DOHH2 (cell line): ENCODE measurements around the gene DGKD.

ENCODE experiments used
- H3F3A ChIP-seq: fragments of 200-600 bp; sonication (generic), shearing (Covaris generic); 2 replicates; pipeline ENCODE4 v1.6.0; 2016; ENCODE audit warnings: antibody characterized with exemption, mild to moderate bottlenecking; ENCODE audit not compliant: control insufficient read depth, insufficient read depth
- H3K27ac ChIP-seq: fragments of 200-600 bp; sonication (generic); 2 replicates; pipeline ENCODE4 v1.5.1; 2014; ENCODE audit warnings: low read depth, mild to moderate bottlenecking, low read length, moderate library complexity
- H3K27me3 ChIP-seq: fragments of 200-600 bp; sonication (generic); 2 replicates; pipeline ENCODE4 v1.6.1; 2014; ENCODE audit warnings: mild to moderate bottlenecking, low read length, mixed read lengths; ENCODE audit not compliant: control insufficient read depth
- H3K36me3 ChIP-seq: fragments of 200-600 bp; sonication (generic); 2 replicates; pipeline ENCODE4 v1.6.1; 2014; ENCODE audit warnings: mild to moderate bottlenecking, low read length, moderate library complexity, mixed read lengths; ENCODE audit not compliant: control insufficient read depth
- H3K4me1 ChIP-seq: fragments of 200-600 bp; sonication (generic); 2 replicates; pipeline ENCODE4 v1.6.1; 2014; ENCODE audit warnings: mild to moderate bottlenecking, low read length, mixed read lengths; ENCODE audit not compliant: control insufficient read depth
- H3K4me2 ChIP-seq: fragments of 200-600 bp; sonication (generic); 2 replicates; pipeline ENCODE4 v1.6.0; 2014; ENCODE audit warnings: mild to moderate bottlenecking, low read length, moderate library complexity
- H3K4me3 ChIP-seq: fragments of 200-600 bp; sonication (generic); 2 replicates; pipeline ENCODE4 v1.5.1; 2014; ENCODE audit warnings: mild to moderate bottlenecking, low read length, mixed read lengths
- H3K79me2 ChIP-seq: fragments of 200-600 bp; sonication (generic); 2 replicates; pipeline ENCODE4 v1.6.1; 2014; ENCODE audit warnings: mild to moderate bottlenecking, low read length, mixed read lengths; ENCODE audit not compliant: control insufficient read depth
- H3K9me2 ChIP-seq: fragments of 200-600 bp; sonication (generic); replicated peaks from 2 replicates; pipeline ENCODE4 v1.6.1; 2014; ENCODE audit warnings: mild to moderate bottlenecking, low read length, mixed read lengths; ENCODE audit not compliant: control insufficient read depth
- H3K9me3 ChIP-seq: fragments of 200-600 bp; sonication (generic); 2 replicates; pipeline ENCODE4 v1.6.1; 2014; ENCODE audit warnings: antibody characterized with exemption, low read length, mixed read lengths; ENCODE audit not compliant: control insufficient read depth, insufficient read depth
- H4K20me1 ChIP-seq: fragments of 200-600 bp; sonication (generic); 2 replicates; pipeline ENCODE4 v1.6.0; 2014; ENCODE audit warnings: low read depth, mild to moderate bottlenecking, antibody characterized with exemption, low read length, moderate library complexity; ENCODE audit not compliant: control insufficient read depth, insufficient read depth
- CTCF ChIP-seq: fragments of 200-600 bp; sonication (generic); IDR thresholded peaks from one replicate; pipeline ENCODE4 v1.5.1; 2014; ENCODE audit warnings: antibody characterized with exemption, mild to moderate bottlenecking, low read depth, low read length; ENCODE audit not compliant: poor library complexity, severe bottlenecking
- EZH2phosphoT487 ChIP-seq: fragments of 200-600 bp; sonication (generic); IDR thresholded peaks from 2 replicates; pipeline ENCODE4 v1.6.1; 2017; ENCODE audit warnings: borderline replicate concordance, mild to moderate bottlenecking, antibody characterized with exemption, low read length, moderate library complexity, mixed read lengths

DGKD gene

GRCh38 chr2:233418052-233418760 lies 63.9 kb downstream of the DGKD start:
- Histone ChIP-seq H3K27me3 (no peaks in the 10 kb centered on the region), H3K9me3 (no peaks in the 10 kb centered on the region), H3K36me3 (peaks cover 14% of the 10 kb centered on the region), H3K9me2 (no peaks in the 10 kb centered on the region), H3K4me3 (peak overlapping the region; percentile 66), H3F3A (peaks cover 24% of the 10 kb centered on the region), H3K4me1 (peaks cover 70% of the 10 kb centered on the region), H3K4me2 (peak overlapping the region; percentile 92), H3K79me2 (peaks cover 48% of the 10 kb centered on the region), H3K27ac (peak overlapping the region; percentile 73), H4K20me1 (peaks cover 16% of the 10 kb centered on the region; the same call in 1 of the 2 replicates)
- TF ChIP-seq CTCF (no peak), EZH2phosphoT487 (no peak)

GRCh38 chr2:233418761-233419546 lies 64.7 kb downstream of the DGKD start:
- Histone ChIP-seq H3K79me2 (peaks cover 51% of the 10 kb centered on the region), H3K4me2 (peak overlapping the region; percentile 92), H3F3A (peaks cover 24% of the 10 kb centered on the region), H3K4me1 (peaks cover 70% of the 10 kb centered on the region), H3K36me3 (peaks cover 13% of the 10 kb centered on the region), H3K27me3 (no peaks in the 10 kb centered on the region), H3K27ac (peak overlapping the region; percentile 73), H4K20me1 (peaks cover 19% of the 10 kb centered on the region; the same call in 1 of the 2 replicates), H3K4me3 (peak overlapping the region; percentile 66), H3K9me3 (no peaks in the 10 kb centered on the region), H3K9me2 (no peaks in the 10 kb centered on the region)
- TF ChIP-seq EZH2phosphoT487 (no peak), CTCF (no peak)

GRCh38 chr2:233419602-233420391 lies 65.5 kb downstream of the DGKD start:
- peak overlapping the region; percentile 92 for H3K4me2 ChIP-seq
- H3K79me2 ChIP-seq: peaks cover 59% of the 10 kb centered on the region
- no peak for TF ChIP-seq EZH2phosphoT487
- no peak for TF ChIP-seq CTCF
- peak overlapping the region; percentile 73 for H3K27ac ChIP-seq
- peaks cover 16% of the 10 kb centered on the region for H3K36me3 ChIP-seq
- peaks cover 22% of the 10 kb centered on the region; the same call in 1 of the 2 replicates for H4K20me1 ChIP-seq
- no peaks in the 10 kb centered on the region for H3K9me2 ChIP-seq
- H3K4me3 ChIP-seq: peak overlapping the region; percentile 66
- H3F3A ChIP-seq: peaks cover 24% of the 10 kb centered on the region
- peaks cover 70% of the 10 kb centered on the region for H3K4me1 ChIP-seq
- no peaks in the 10 kb centered on the region for H3K9me3 ChIP-seq
- H3K27me3 ChIP-seq: no peaks in the 10 kb centered on the region
